IMR-90 (cell line): ENCODE results near the gene VEZT. TPM values are rescaled to one million over a fixed set of nuclear protein-coding genes. Genes with fewer than 3 reads are reported as not detected.
"Not testable (repeated sequence)": the region's sequence is repeated elsewhere in the genome, so short reads cannot be mapped to it uniquely, and the experiment has no call there.

Experiments
- ATAC-seq: fragments of 200-7000 bp; cut with Tn5 transposase; 2 replicates; pipeline ENCODE4 v1.9.1; 2020; ENCODE audit warnings: low read depth, mild to moderate bottlenecking, moderate library complexity
- BruUV-seq: library from RNA; stranded (reverse); fragments of 400-500 nt; replicated peaks from 2 replicates; lab custom pipeline; 2021; lab: Mats Ljungman, UMichigan
- CTCF ChIA-PET: fragments of 300-600 bp; formaldehyde crosslinking; extraction: SDS; loops from one replicate; lab custom pipeline; 2021; ENCODE audit warnings: antibody characterized with exemption; lab: Yijun Ruan, JAX
- POLR2A ChIA-PET: fragments of 300-600 bp; sonication (Branson Sonifier 250); formaldehyde crosslinking; loops from one replicate; lab custom pipeline; 2022; ENCODE audit warnings: antibody characterized with exemption; ENCODE audit not compliant: unreplicated experiment; lab: Charles Lee
- DNase-seq: peaks from one replicate; pipeline ENCODE4 v3.0.0; 2013
- H2AFZ ChIP-seq: replicated peaks from 2 replicates; pipeline ENCODE3; 2013; ENCODE audit warnings: low read length, mild to moderate bottlenecking; ENCODE audit not compliant: poor library complexity
- H2AK5ac ChIP-seq: 2 replicates; pipeline ENCODE4 v1.6.1; 2013; ENCODE audit warnings: low read depth, low read length, inconsistent platforms
- H2AK9ac ChIP-seq: replicated peaks from 2 replicates; pipeline ENCODE3; 2013; ENCODE audit warnings: mild to moderate bottlenecking, low read depth, low read length, moderate library complexity; ENCODE audit not compliant: poor library complexity
- H2BK120ac ChIP-seq: 2 replicates; pipeline ENCODE4 v1.6.1; 2013; ENCODE audit warnings: low read depth, low read length, inconsistent platforms
- H2BK15ac ChIP-seq: 3 replicates; pipeline ENCODE4 v1.6.1; 2013; ENCODE audit warnings: low read depth, low read length, inconsistent platforms
- H2BK20ac ChIP-seq: 2 replicates; pipeline ENCODE4 v1.6.1; 2013; ENCODE audit warnings: low read depth, mild to moderate bottlenecking, inconsistent platforms, low read length, moderate library complexity
- H2BK5ac ChIP-seq: 2 replicates; pipeline ENCODE4 v1.6.1; 2013; ENCODE audit warnings: mild to moderate bottlenecking, low read depth, low read length, inconsistent platforms; ENCODE audit not compliant: poor library complexity, severe bottlenecking
- H3K14ac ChIP-seq: replicated peaks from 2 replicates; pipeline ENCODE4 v1.6.1; 2013; ENCODE audit warnings: low read depth, low read length, inconsistent platforms
- H3K18ac ChIP-seq: 2 replicates; pipeline ENCODE4 v1.6.1; 2013; ENCODE audit warnings: low read depth, low read length, control low read depth
- H3K23ac ChIP-seq: 2 replicates; pipeline ENCODE4 v1.6.1; 2013; ENCODE audit warnings: low read depth, low read length, inconsistent platforms
- H3K27ac ChIP-seq: 2 replicates; pipeline ENCODE4 v1.5.1; 2013; ENCODE audit warnings: mild to moderate bottlenecking, control low read depth, low read length; ENCODE audit not compliant: insufficient read depth
- H3K27me3 ChIP-seq: 2 replicates; pipeline ENCODE4 v1.6.1; 2013; ENCODE audit warnings: low read length; ENCODE audit not compliant: control insufficient read depth, insufficient read depth
- H3K36me3 ChIP-seq: 2 replicates; pipeline ENCODE4 v1.6.1; 2013; ENCODE audit warnings: low read length, mixed read lengths; ENCODE audit not compliant: control insufficient read depth, insufficient read depth
- H3K4ac ChIP-seq: 2 replicates; pipeline ENCODE4 v1.6.1; 2013; ENCODE audit warnings: low read depth, low read length, inconsistent platforms
- H3K4me1 ChIP-seq: 2 replicates; pipeline ENCODE4 v1.6.1; 2013; ENCODE audit warnings: low read length, mixed read lengths; ENCODE audit not compliant: control insufficient read depth, insufficient read depth
- H3K4me2 ChIP-seq: 2 replicates; pipeline ENCODE4 v1.6.1; 2013; ENCODE audit warnings: low read depth, mild to moderate bottlenecking, control low read depth, low read length, moderate library complexity
- H3K4me3 ChIP-seq: 2 replicates; pipeline ENCODE4 v1.5.1; 2013; ENCODE audit warnings: low read depth, mild to moderate bottlenecking, control low read depth, low read length, moderate library complexity; ENCODE audit not compliant: insufficient read depth
- H3K56ac ChIP-seq: 2 replicates; pipeline ENCODE4 v1.6.1; 2013; ENCODE audit warnings: low read length, inconsistent platforms; ENCODE audit not compliant: insufficient read depth; ENCODE audit errors: extremely low read depth
- H3K79me1 ChIP-seq, 2 experiments: 2 replicates each; pipeline ENCODE4 v1.6.1; 2013; ENCODE audit warnings: low read length in 2 of 2, inconsistent platforms in 1 of 2, low read depth in 1 of 2
- H3K9ac ChIP-seq: 2 replicates; pipeline ENCODE4 v1.6.1; 2013; ENCODE audit warnings: low read depth, low read length, control low read depth
- H3K9me1 ChIP-seq: 2 replicates; pipeline ENCODE4 v1.6.1; 2013; ENCODE audit warnings: low read length, inconsistent platforms; ENCODE audit not compliant: insufficient read depth
- H3K9me3 ChIP-seq: 2 replicates; pipeline ENCODE4 v1.6.1; 2013; ENCODE audit warnings: low read length; ENCODE audit not compliant: control insufficient read depth, insufficient read depth
- H4K20me1 ChIP-seq: 2 replicates; pipeline ENCODE4 v1.6.1; 2013; ENCODE audit warnings: low read length, inconsistent platforms; ENCODE audit not compliant: insufficient read depth
- H4K5ac ChIP-seq: 2 replicates; pipeline ENCODE4 v1.6.1; 2013; ENCODE audit warnings: mild to moderate bottlenecking, low read depth, low read length, control low read depth
- H4K8ac ChIP-seq, 2 experiments: 2 replicates each; pipeline ENCODE4 v1.6.1; 2013; ENCODE audit warnings: low read depth in 2 of 2, low read length in 2 of 2, control low read depth in 1 of 2, inconsistent platforms in 1 of 2
- H4K91ac ChIP-seq: 2 replicates; pipeline ENCODE4 v1.6.1; 2013; ENCODE audit warnings: low read depth, low read length, inconsistent platforms; ENCODE audit not compliant: insufficient read depth
- WGBS, 2 experiments: methylation state at CpG; one replicate each; pipeline versions ENCODE4 v1.1.5 to v1.1.7; 2013; ENCODE audit warnings: missing lambda C conversion rate in 2 of 2; ENCODE audit not compliant: insufficient read length in 1 of 2; ENCODE audit errors: extremely low coverage in 2 of 2; 5-methylcytosine and 5-hydroxymethylcytosine counted together
- dilution Hi-C: fragments of 300-500 bp; cut with HindIII; formaldehyde crosslinking; loops from one replicate; pipeline ENCODE4 v1.14.3; 2018; ENCODE audit warnings: low sequenced_read_pairs; ENCODE audit not compliant: unreplicated experiment
- in situ Hi-C: fragments of 300-500 bp; cut with MboI; formaldehyde crosslinking; loops from 3 replicates; pipeline ENCODE4 v1.14.3; 2019; ENCODE audit warnings: low sequenced_read_pairs, inconsistent platforms, mixed read lengths
- intact Hi-C: fragments of 100-400 bp; cut with micrococcal nuclease; formaldehyde crosslinking; loops from 2 replicates; pipeline ENCODE4 v1.10.0; 2022
- polyA plus RNA-seq, 3 experiments: library from polyadenylated mRNA; depleted of rRNA; stranded (reverse); fragments of >200 nt; gene quantifications; 2 replicates each; pipeline ENCODE4 v1.2.3, GENCODE V29; 2012; ENCODE audit warnings: low replicate concordance in 1 of 3
- total RNA-seq: library from RNA; depleted of rRNA; stranded (reverse); fragments of >200 nt; gene quantifications from 2 replicates; pipeline ENCODE4 v1.2.3, GENCODE V29; 2012

Gene VEZT
- total and polyA plus RNA-seq, 2 of the 4 experiments (the other 2 are of a cell fraction) = 54.5 to 90.2 TPM

DNA sequence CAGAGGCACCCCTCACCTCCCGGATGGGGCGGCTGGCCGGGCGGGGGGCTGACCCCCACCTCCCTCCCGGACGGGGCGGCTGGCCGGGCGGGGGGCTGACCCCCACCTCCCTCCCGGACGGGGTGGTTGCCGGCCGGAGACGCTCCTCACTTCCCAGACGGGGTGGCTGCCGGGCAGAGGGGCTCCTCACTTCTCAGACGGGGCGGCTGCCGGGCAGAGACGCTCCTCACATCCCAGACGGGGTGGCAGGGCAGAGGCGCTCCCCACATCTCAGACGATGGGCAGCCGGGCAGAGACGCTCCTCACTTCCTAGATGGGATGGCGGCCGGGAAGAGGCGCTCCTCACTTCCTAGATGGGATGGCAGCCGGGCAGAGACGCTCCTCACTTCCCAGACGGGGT lies 18.0 kb downstream of the VEZT start:
- H2AK9ac ChIP-seq, H3K14ac ChIP-seq, H2BK15ac ChIP-seq, dilution Hi-C loops, H4K20me1 ChIP-seq, H2BK20ac ChIP-seq, H2BK120ac ChIP-seq, intact Hi-C loops, H4K91ac ChIP-seq, H3K27ac ChIP-seq, H3K9me3 ChIP-seq, in situ Hi-C loops, H3K4me1 ChIP-seq, H3K27me3 ChIP-seq, DNase-seq, H3K56ac ChIP-seq, H3K9ac ChIP-seq, BruUV-seq, CTCF ChIA-PET, H3K4ac ChIP-seq, H2AK5ac ChIP-seq, H2BK5ac ChIP-seq, H3K18ac ChIP-seq, H2AFZ ChIP-seq, H4K5ac ChIP-seq, H3K4me3 ChIP-seq, H3K4me2 ChIP-seq, H3K23ac ChIP-seq, H3K36me3 ChIP-seq, H4K8ac ChIP-seq, POLR2A ChIA-PET, ATAC-seq, H3K9me1 ChIP-seq: not testable (repeated sequence)
- no CpG with 5 or more reads among the region's 31 CpGs for WGBS, 2 experiments
- H3K79me1 ChIP-seq = peaks cover 11 to 42% of the 10 kb centered on the region in 2 experiments
